OCI-LY7 (cell line): ENCODE measurements around the gene UHMK1. TPM values are rescaled to one million over a fixed set of nuclear protein-coding genes. Genes with fewer than 3 reads are reported as not detected.
A peak's percentile ranks its signal among the peaks of the same experiment; 100 is the strongest.

ENCODE experiments used
- BruUV-seq: library from RNA; stranded (reverse); fragments of 400-500 nt; replicated peaks from 2 replicates; lab custom pipeline; 2021; lab: Mats Ljungman, UMichigan
- CTCF ChIA-PET: fragments of 300-600 bp; sonication (Branson Sonifier 250); formaldehyde crosslinking; loops from one replicate; lab custom pipeline; 2022; ENCODE audit warnings: antibody characterized with exemption; ENCODE audit not compliant: unreplicated experiment; lab: Charles Lee
- POLR2A ChIA-PET: fragments of 300-600 bp; sonication (Branson Sonifier 250); formaldehyde crosslinking; loops from one replicate; lab custom pipeline; 2022; ENCODE audit warnings: antibody characterized with exemption; lab: Charles Lee
- DNase-seq: peaks from one replicate; pipeline ENCODE4 v3.0.0-alpha.2; 2015; ENCODE audit warnings: low spot score
- H2AFZ ChIP-seq: fragments of 200-600 bp; sonication (generic), shearing (Covaris generic); 2 replicates; pipeline ENCODE4 v1.6.1; 2014; ENCODE audit warnings: mild to moderate bottlenecking, antibody characterized with exemption, low read length, moderate library complexity
- H3K27ac ChIP-seq: fragments of 200-600 bp; sonication (generic); 2 replicates; pipeline ENCODE4 v1.5.1; 2014; ENCODE audit warnings: mixed run types, low read depth, mild to moderate bottlenecking, moderate library complexity, low read length, inconsistent platforms; ENCODE audit not compliant: poor library complexity, severe bottlenecking
- H3K36me3 ChIP-seq: fragments of 200-600 bp; sonication (generic); 2 replicates; pipeline ENCODE4 v1.6.1; 2014; ENCODE audit warnings: mild to moderate bottlenecking, antibody characterized with exemption, low read length, moderate library complexity, mixed read lengths; ENCODE audit not compliant: insufficient read depth
- H3K4me1 ChIP-seq: fragments of 200-600 bp; sonication (generic); 2 replicates; pipeline ENCODE4 v1.5.1; 2014; ENCODE audit warnings: mild to moderate bottlenecking, low read length; ENCODE audit not compliant: insufficient read depth, poor library complexity, severe bottlenecking
- H3K4me2 ChIP-seq: fragments of 200-600 bp; sonication (generic); 2 replicates; pipeline ENCODE4 v1.6.1; 2014; ENCODE audit warnings: mild to moderate bottlenecking, low read length
- H3K4me3 ChIP-seq: fragments of 200-600 bp; sonication (generic); 2 replicates; pipeline ENCODE4 v1.5.1; 2014; ENCODE audit warnings: mild to moderate bottlenecking, low read depth, low read length; ENCODE audit not compliant: poor library complexity, severe bottlenecking
- H3K79me2 ChIP-seq: fragments of 200-600 bp; sonication (generic); 2 replicates; pipeline ENCODE4 v1.6.1; 2016; ENCODE audit warnings: low read depth, mild to moderate bottlenecking, low read length, moderate library complexity, mixed read lengths; ENCODE audit not compliant: insufficient read depth
- H3K9me2 ChIP-seq: fragments of 200-600 bp; sonication (generic); 2 replicates; pipeline ENCODE4 v1.6.1; 2016; ENCODE audit warnings: mild to moderate bottlenecking, low read length, mixed read lengths; ENCODE audit not compliant: insufficient read depth
- H3K9me3 ChIP-seq: fragments of 200-600 bp; sonication (generic); 2 replicates; pipeline ENCODE4 v1.6.1; 2014; ENCODE audit warnings: mild to moderate bottlenecking, mixed run types, low read length, mixed read lengths
- H4K20me1 ChIP-seq: fragments of 200-600 bp; sonication (generic); 2 replicates; pipeline ENCODE4 v1.6.1; 2014; ENCODE audit warnings: mild to moderate bottlenecking, antibody characterized with exemption, low read length, moderate library complexity, mixed read lengths; ENCODE audit not compliant: insufficient read depth
- CTCF ChIP-seq: fragments of 200-600 bp; sonication (generic); conservative IDR thresholded peaks from 2 replicates; pipeline ENCODE4 v1.5.1; 2014; ENCODE audit warnings: mild to moderate bottlenecking, antibody characterized with exemption, low read length, moderate library complexity, mixed read lengths
- EZH2phosphoT487 ChIP-seq: fragments of 200-600 bp; sonication (generic); IDR thresholded peaks from 2 replicates; pipeline ENCODE4 v1.6.1; 2018; ENCODE audit warnings: low read depth, borderline replicate concordance, mild to moderate bottlenecking, mixed run types, antibody characterized with exemption, low read length, moderate library complexity, mixed read lengths
- intact Hi-C: fragments of 100-400 bp; cut with micrococcal nuclease; formaldehyde crosslinking; loops from one replicate; pipeline ENCODE4 v1.10.0; 2022; ENCODE audit not compliant: unreplicated experiment
- total RNA-seq, 2 experiments: library from RNA; depleted of rRNA in 1 of 2; stranded (reverse); fragments of >200 nt in 1 of 2; shearing (Covaris generic) in 1 of 2; gene quantifications; 2 replicates each; pipeline ENCODE4 v1.2.3, GENCODE V29; 2014 to 2022

Gene UHMK1
- total RNA-seq, 2 experiments from 2014 or later = 27.8 to 33.8 TPM

GRCh38 chr1:162561616-162562469, 64.2 kb downstream of the UHMK1 start, which contains the start of gene UAP1:
Gene UAP1 (plus strand): TSS chr1:162561722. CDS start chr1:162566069, 4,347 bp downstream.
- TF ChIP-seq EZH2phosphoT487 (no peak), CTCF (no peak)
- Histone ChIP-seq H3K9me2 (no peaks in the 10 kb centered on the region), H3K27ac (no peak within 1 kb of the TSS), H3K4me3 (peak within 1 kb of the TSS; percentile 83), H3K79me2 (peaks cover 17% of the 10 kb centered on the region; the same call in 1 of the 2 replicates), H4K20me1 (no peaks in the 10 kb centered on the region), H3K9me3 (no peaks in the 10 kb centered on the region), H2AFZ (peak within 1 kb of the TSS; percentile 97), H3K36me3 (peaks cover 7% of the 10 kb centered on the region), H3K4me2 (peak within 1 kb of the TSS; percentile 99), H3K4me1 (peaks cover 14% of the 10 kb centered on the region)
- ChIA-PET POLR2A (interaction anchor here (1.1 kb wide), 1 partner anchor 63 kb away, joined by 4 read pairs; no protein-coding TSS in a partner anchor), CTCF (no interaction called here)
- intact Hi-C loops = loop anchor here (1.0 kb wide), 1 partner anchor 64 kb away; no protein-coding TSS in a partner anchor
- DNase-seq = peak; percentile 16
- no TSS peak for BruUV-seq

GRCh38 chr1:162562470-162562828, 64.8 kb downstream of the UHMK1 start:
- Histone ChIP-seq H3K36me3 (peaks cover 9% of the 10 kb centered on the region), H3K4me3 (peak overlapping the region; percentile 83), H4K20me1 (no peaks in the 10 kb centered on the region), H3K79me2 (peaks cover 17% of the 10 kb centered on the region; the same call in 1 of the 2 replicates), H3K9me3 (no peaks in the 10 kb centered on the region), H3K27ac (no peak overlapping the region), H3K9me2 (no peaks in the 10 kb centered on the region), H2AFZ (peak overlapping the region; percentile 97; the same call in 1 of the 2 replicates), H3K4me1 (peaks cover 14% of the 10 kb centered on the region), H3K4me2 (peak overlapping the region; percentile 99)
- intact Hi-C loops = no loop called here
- POLR2A ChIA-PET = interaction anchor here (0.6 kb wide), 1 partner anchor 15 kb away, joined by 4 read pairs; no protein-coding TSS in a partner anchor
- no peak for TF ChIP-seq EZH2phosphoT487
- no peak for TF ChIP-seq CTCF
- no TSS peak for BruUV-seq
- DNase-seq = no peak
- CTCF ChIA-PET = no interaction called here
